Calu3 (cell line): ENCODE data around the gene MPDZ. TPM values are rescaled to one million over a fixed set of nuclear protein-coding genes. Genes with fewer than 3 reads are reported as not detected.
A peak's percentile ranks its signal among the peaks of the same experiment; 100 is the strongest.

Source experiments
- BruUV-seq: library from RNA; stranded (reverse); fragments of 400-500 nt; replicated peaks from 2 replicates; lab custom pipeline; 2021; lab: Mats Ljungman, UMichigan
- CTCF ChIA-PET: fragments of 300-600 bp; sonication (Branson Sonifier 250); formaldehyde crosslinking; loops from one replicate; lab custom pipeline; 2022; ENCODE audit warnings: antibody characterized with exemption; lab: Charles Lee
- DNase-seq: peaks from one replicate; pipeline ENCODE4 v3.0.0; 2022
- H3K27ac Mint-ChIP-seq: one replicate; pipeline ENCODE4 v1.8.0; 2022; ENCODE audit warnings: mixed read lengths; ENCODE audit not compliant: unreplicated experiment
- H3K27me3 Mint-ChIP-seq: one replicate; pipeline ENCODE4 v1.8.0; 2022; ENCODE audit warnings: mixed read lengths; ENCODE audit not compliant: unreplicated experiment
- H3K36me3 Mint-ChIP-seq: one replicate; pipeline ENCODE4 v1.8.0; 2022; ENCODE audit warnings: mild to moderate bottlenecking, moderate library complexity, mixed read lengths; ENCODE audit not compliant: insufficient read depth, unreplicated experiment
- H3K4me1 Mint-ChIP-seq: one replicate; pipeline ENCODE4 v1.8.0; 2022; ENCODE audit warnings: mild to moderate bottlenecking, low read depth, mixed read lengths; ENCODE audit not compliant: unreplicated experiment
- H3K4me3 Mint-ChIP-seq: one replicate; pipeline ENCODE4 v1.8.0; 2022; ENCODE audit warnings: mild to moderate bottlenecking, low read depth, moderate library complexity, mixed read lengths; ENCODE audit not compliant: unreplicated experiment
- H3K9me3 Mint-ChIP-seq: one replicate; pipeline ENCODE4 v1.8.0; 2022; ENCODE audit warnings: low read depth, mixed read lengths; ENCODE audit not compliant: unreplicated experiment
- CTCF ChIP-seq: fragments of 200-600 bp; IDR thresholded peaks from one replicate; pipeline ENCODE4 v1.8.0; 2022; ENCODE audit warnings: antibody characterized with exemption; ENCODE audit not compliant: unreplicated experiment
- intact Hi-C: fragments of 100-400 bp; cut with micrococcal nuclease; formaldehyde crosslinking; loops from one replicate; pipeline ENCODE4 v1.10.0; 2022; ENCODE audit not compliant: unreplicated experiment
- total RNA-seq: library from RNA; stranded (reverse); gene quantifications from 2 replicates; pipeline ENCODE4 v1.2.3, GENCODE V29; 2022

MPDZ gene
- total RNA-seq, 1 experiment from 2014 or later: not detected

- CTCF ChIA-PET: no interaction called here
- Mint-ChIP-seq H3K27ac (no peak overlapping the region), H3K4me3 (no peak overlapping the region), H3K27me3 (peaks cover 15% of the 10 kb centered on the region), H3K9me3 (no peaks in the 10 kb centered on the region), H3K4me1 (peaks cover 6% of the 10 kb centered on the region), H3K36me3 (no peaks in the 10 kb centered on the region)
- TF ChIP-seq CTCF: peak; percentile 51
- BruUV-seq: no TSS peak
- intact Hi-C loops: loop anchor here (1.0 to 10.0 kb wide), 3 partner anchors 54 to 372 kb away; no protein-coding TSS in a partner anchor
- DNase-seq: peak; percentile 16
These were observed 190.6 kb downstream of the MPDZ start for GRCh38 chr9:13088720-13089427.

GRCh38 chr9:13083963-13084528, 195.4 kb downstream of the MPDZ start:
- Mint-ChIP-seq H3K4me3 (no peak overlapping the region), H3K27me3 (no peaks in the 10 kb centered on the region), H3K9me3 (no peaks in the 10 kb centered on the region), H3K36me3 (no peaks in the 10 kb centered on the region), H3K4me1 (peaks cover 10% of the 10 kb centered on the region), H3K27ac (no peak overlapping the region)
- CTCF ChIA-PET: interaction anchor here (0.6 kb wide), 1 partner anchor 164 kb away, joined by 3 read pairs; no protein-coding TSS in a partner anchor
- TF ChIP-seq CTCF: no peak
- intact Hi-C loops: loop anchor here (5.0 to 10.0 kb wide), 2 partner anchors 169 to 197 kb away; no protein-coding TSS in a partner anchor
- BruUV-seq: no TSS peak
- no peak for DNase-seq

- Mint-ChIP-seq H3K27ac (no peak overlapping the region), H3K27me3 (no peaks in the 10 kb centered on the region), H3K4me3 (no peak overlapping the region), H3K4me1 (peaks cover 10% of the 10 kb centered on the region), H3K36me3 (no peaks in the 10 kb centered on the region), H3K9me3 (no peaks in the 10 kb centered on the region)
- no peak for DNase-seq
- CTCF ChIA-PET: no interaction called here
- intact Hi-C loops: loop anchor here (5.0 to 10.0 kb wide), 2 partner anchors 169 to 196 kb away; no protein-coding TSS in a partner anchor
- TF ChIP-seq CTCF: no peak
- no TSS peak for BruUV-seq
These were observed 196.1 kb downstream of the MPDZ start for GRCh38 chr9:13083366-13083765.

- Mint-ChIP-seq H3K4me3 (no peak overlapping the region), H3K27me3 (no peaks in the 10 kb centered on the region), H3K9me3 (no peaks in the 10 kb centered on the region), H3K27ac (no peak overlapping the region), H3K36me3 (no peaks in the 10 kb centered on the region), H3K4me1 (peaks cover 10% of the 10 kb centered on the region)
- intact Hi-C loops: loop anchor here (5.0 to 10.0 kb wide), 2 partner anchors 168 to 195 kb away; no protein-coding TSS in a partner anchor
- TF ChIP-seq CTCF: no peak
- no peak for DNase-seq
- no TSS peak for BruUV-seq
- CTCF ChIA-PET: no interaction called here
These were observed 196.7 kb downstream of the MPDZ start for GRCh38 chr9:13082796-13083195.
